ENCODE results near the gene GCSH.

The GCSH gene

GRCh38 chr16:81040842-81041241 is 55.4 kb downstream of the GCSH start:
- Mint-ChIP-seq H3K27ac (peak overlapping the region; percentile 7), H3K4me1 (ENCODE audit: low read depth) (peaks cover 21% of the 10 kb centered on the region), H3K4me3 (no peak overlapping the region), H3K36me3 (ENCODE audit: low read depth) (peaks cover 45% of the 10 kb centered on the region), H3K9me3 (no peaks in the 10 kb centered on the region), H3K27me3 (no peaks in the 10 kb centered on the region)

- peaks cover 23% of the 10 kb centered on the region for H3K4me1 Mint-ChIP-seq (ENCODE audit: low read depth)
- H3K27me3 Mint-ChIP-seq: no peaks in the 10 kb centered on the region
- peaks cover 41% of the 10 kb centered on the region for H3K36me3 Mint-ChIP-seq (ENCODE audit: low read depth)
- H3K27ac Mint-ChIP-seq: no peak overlapping the region
- no peak overlapping the region for H3K4me3 Mint-ChIP-seq
- H3K9me3 Mint-ChIP-seq: no peaks in the 10 kb centered on the region
These were observed 56.1 kb downstream of the GCSH start for GRCh38 chr16:81040131-81040530.

GRCh38 chr16:81036751-81037350 is 59.3 kb downstream of the GCSH start:
- Mint-ChIP-seq H3K9me3 (no peaks in the 10 kb centered on the region), H3K27ac (peak overlapping the region; percentile 29), H3K4me3 (peak overlapping the region; percentile 88), H3K27me3 (no peaks in the 10 kb centered on the region), H3K36me3 (ENCODE audit: low read depth) (peaks cover 22% of the 10 kb centered on the region), H3K4me1 (ENCODE audit: low read depth) (peaks cover 23% of the 10 kb centered on the region)

GRCh38 chr16:81035975-81036750 is 60.0 kb downstream of the GCSH start:
- no peaks in the 10 kb centered on the region for H3K9me3 Mint-ChIP-seq
- H3K4me1 Mint-ChIP-seq (ENCODE audit: low read depth): peaks cover 23% of the 10 kb centered on the region
- peaks cover 21% of the 10 kb centered on the region for H3K36me3 Mint-ChIP-seq (ENCODE audit: low read depth)
- peak overlapping the region; percentile 88 for H3K4me3 Mint-ChIP-seq
- peak overlapping the region; percentile 29 for H3K27ac Mint-ChIP-seq
- no peaks in the 10 kb centered on the region for H3K27me3 Mint-ChIP-seq

- Mint-ChIP-seq H3K36me3 (ENCODE audit: low read depth) (peaks cover 19% of the 10 kb centered on the region), H3K4me1 (ENCODE audit: low read depth) (peaks cover 23% of the 10 kb centered on the region), H3K27ac (peak within 1 kb of the TSS; percentile 29), H3K4me3 (peak within 1 kb of the TSS; percentile 88), H3K9me3 (no peaks in the 10 kb centered on the region), H3K27me3 (no peaks in the 10 kb centered on the region)
These were observed 60.7 kb downstream of the GCSH start, which contains the start of gene ATMIN for GRCh38 chr16:81035398-81035974. Gene ATMIN, plus strand, starts transcription at chr16:81035842. Its CDS starts 29 bp downstream, at chr16:81035871.
